ENCODE measurements around the gene RIN3. TPM values are rescaled to one million over a fixed set of nuclear protein-coding genes. Genes with fewer than 3 reads are reported as not detected.

RIN3 gene
- total RNA-seq, 1 experiment from 2014 or later: 2.6 TPM

DNA sequence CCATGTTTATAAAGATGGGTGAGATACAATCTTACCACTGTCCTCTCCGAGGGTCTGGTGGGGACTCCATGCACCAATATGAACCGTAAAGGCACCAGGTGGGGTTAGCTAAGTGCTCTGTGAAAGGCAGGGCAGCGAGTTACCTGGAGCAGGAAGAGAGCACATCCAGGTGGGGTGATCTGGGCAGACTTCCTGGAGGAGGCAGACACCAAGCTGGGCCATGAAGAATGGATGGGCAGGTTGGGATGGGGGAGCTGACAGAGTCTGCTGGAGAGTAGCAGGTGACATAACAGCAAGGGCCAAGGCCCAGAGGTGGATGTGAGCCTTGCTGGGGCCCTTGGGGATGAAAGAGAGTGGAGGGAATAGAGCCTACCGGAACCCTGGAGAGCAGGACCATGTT lies 45.9 kb downstream of the RIN3 start:
- in situ Hi-C loops (cut with HindIII; ENCODE audit: low pct_unique_long_range_greater_than_20kb, low sequenced_read_pairs): no loop called here

DNA sequence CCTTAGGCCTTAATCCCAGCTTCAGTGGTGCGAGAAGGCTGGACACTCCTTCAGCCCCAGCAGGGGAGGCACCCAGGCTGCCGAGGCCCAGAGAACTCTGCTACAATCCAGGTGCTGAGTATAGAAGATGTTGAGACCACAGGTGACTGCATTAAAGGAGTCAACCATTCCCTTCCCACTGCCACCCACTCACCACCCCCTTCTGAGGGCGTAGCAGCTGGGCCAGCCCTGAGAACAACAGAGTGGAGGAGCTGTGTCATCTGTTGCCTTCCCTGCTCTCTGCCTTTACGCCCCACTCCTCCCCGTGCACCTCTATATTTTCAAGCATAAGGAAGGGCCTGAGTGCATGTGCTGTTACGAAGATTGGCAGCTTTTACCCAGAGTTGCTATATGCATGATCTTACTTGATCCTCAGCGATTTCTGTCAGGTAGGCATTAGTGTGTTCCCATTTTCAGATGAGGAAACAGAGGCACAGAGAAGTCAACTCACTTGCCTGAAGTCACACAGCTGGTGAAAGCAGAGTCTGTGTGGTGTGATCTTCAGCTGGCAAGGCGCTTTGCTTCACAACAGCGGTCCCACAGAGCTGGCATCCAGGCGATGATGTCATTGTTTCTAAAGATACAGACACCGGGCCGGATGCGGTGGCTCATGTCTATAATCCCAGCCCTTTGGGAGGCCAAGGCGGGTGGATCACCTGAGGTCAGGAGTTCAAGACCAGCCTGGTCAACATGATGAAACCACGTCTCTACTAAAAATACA lies 46.7 kb downstream of the RIN3 start:
- DNase-seq (ENCODE audit: low read depth, low spot score): no peak

More for the DNA sequence above, 45.9 kb downstream of the RIN3 start:
- DNase-seq (ENCODE audit: low read depth, low spot score): no peak

GRCh38 chr14:92561906-92562479 lies 48.4 kb downstream of the RIN3 start:
- in situ Hi-C loops (cut with HindIII; ENCODE audit: low pct_unique_long_range_greater_than_20kb, low sequenced_read_pairs): no loop called here
- DNase-seq (ENCODE audit: low read depth, low spot score): no peak

More for the DNA sequence above, 46.7 kb downstream of the RIN3 start:
- in situ Hi-C loops (cut with HindIII; ENCODE audit: low pct_unique_long_range_greater_than_20kb, low sequenced_read_pairs): no loop called here

DNA sequence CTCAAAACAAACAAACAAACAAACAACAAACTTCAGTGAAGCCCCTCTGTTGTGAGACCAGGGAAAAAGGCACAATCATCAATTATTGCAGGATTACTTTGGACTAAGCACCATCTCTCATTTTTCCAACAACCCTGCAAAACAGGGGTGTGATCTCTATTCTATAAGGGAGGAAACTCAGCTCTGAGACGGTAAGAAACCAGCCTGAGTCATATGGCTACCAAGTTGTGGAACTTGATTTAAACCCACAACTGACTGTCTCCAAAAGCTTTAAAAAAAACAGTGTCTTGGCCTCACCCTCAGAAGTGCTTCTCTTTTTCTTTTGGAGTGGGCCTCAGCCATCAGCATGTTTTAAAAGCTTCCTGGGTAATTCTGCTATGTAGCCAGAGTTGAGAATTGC lies 49.8 kb downstream of the RIN3 start:
- DNase-seq (ENCODE audit: low read depth, low spot score): no peak
- in situ Hi-C loops (cut with HindIII; ENCODE audit: low pct_unique_long_range_greater_than_20kb, low sequenced_read_pairs): no loop called here

GRCh38 chr14:92563765-92564285 lies 50.2 kb downstream of the RIN3 start:
- DNase-seq (ENCODE audit: low read depth, low spot score): no peak
- in situ Hi-C loops (cut with HindIII; ENCODE audit: low pct_unique_long_range_greater_than_20kb, low sequenced_read_pairs): no loop called here

- no peak for DNase-seq (ENCODE audit: low read depth, low spot score)
- in situ Hi-C loops (cut with HindIII; ENCODE audit: low pct_unique_long_range_greater_than_20kb, low sequenced_read_pairs): no loop called here
Observed at GRCh38 chr14:92564344-92565039, 50.9 kb downstream of the RIN3 start.

- DNase-seq (ENCODE audit: low read depth, low spot score): no peak
- in situ Hi-C loops (cut with HindIII; ENCODE audit: low pct_unique_long_range_greater_than_20kb, low sequenced_read_pairs): no loop called here
Observed at GRCh38 chr14:92565040-92565717, 51.6 kb downstream of the RIN3 start.

DNA sequence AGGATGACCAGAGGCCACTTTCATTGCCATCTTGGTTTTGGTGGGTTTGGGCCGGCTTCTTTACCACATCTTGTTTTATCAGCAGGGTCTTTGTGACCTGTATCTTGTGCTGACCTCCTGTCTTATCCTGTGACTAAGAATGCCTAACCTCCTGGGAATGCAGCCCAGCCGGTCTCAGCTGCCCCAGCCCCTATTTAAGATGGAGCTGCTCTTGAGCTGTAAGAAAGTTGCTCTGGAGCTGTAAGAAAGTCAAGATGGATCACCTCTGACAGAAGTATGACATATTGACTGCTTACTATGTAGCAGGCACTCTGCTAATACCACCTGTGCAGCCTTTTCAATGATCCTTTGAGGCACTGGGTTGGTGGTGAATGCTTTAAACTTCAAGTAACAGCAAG lies 52.1 kb downstream of the RIN3 start:
- in situ Hi-C loops (cut with HindIII; ENCODE audit: low pct_unique_long_range_greater_than_20kb, low sequenced_read_pairs): no loop called here
- no peak for DNase-seq (ENCODE audit: low read depth, low spot score)

DNA sequence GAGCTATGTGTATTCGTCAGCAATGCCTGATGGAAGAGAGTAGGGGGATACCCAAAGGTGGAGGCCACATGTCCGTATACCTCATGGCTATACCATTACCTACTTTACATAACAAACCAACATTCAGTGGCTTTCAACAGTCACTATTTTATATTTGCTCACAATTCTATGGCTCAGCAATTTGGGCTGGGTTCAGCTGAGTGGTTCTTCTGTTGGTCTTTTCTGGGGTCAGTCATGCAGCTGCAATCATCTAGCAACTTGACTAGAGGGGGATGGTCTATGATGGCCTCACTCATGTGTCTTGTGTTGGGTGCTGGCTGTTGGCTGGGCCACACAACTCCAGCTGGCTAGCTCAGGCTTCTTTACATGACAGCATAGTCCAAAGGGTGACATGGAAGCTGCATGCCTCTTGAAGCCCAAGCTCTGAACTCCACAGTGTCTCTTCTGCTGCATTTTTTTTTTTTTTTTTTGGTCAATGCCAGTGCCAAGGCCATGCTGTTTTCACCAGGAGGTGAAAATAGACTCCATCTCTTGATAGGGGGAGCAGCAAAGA lies 53.7 kb downstream of the RIN3 start:
- in situ Hi-C loops (cut with HindIII; ENCODE audit: low pct_unique_long_range_greater_than_20kb, low sequenced_read_pairs): no loop called here
- DNase-seq (ENCODE audit: low read depth, low spot score): no peak

- in situ Hi-C loops (cut with HindIII; ENCODE audit: low pct_unique_long_range_greater_than_20kb, low sequenced_read_pairs): no loop called here
Observed at GRCh38 chr14:92568621-92569479, 55.3 kb downstream of the RIN3 start.

GRCh38 chr14:92570674-92571262 lies 57.2 kb downstream of the RIN3 start:
- in situ Hi-C loops (cut with HindIII; ENCODE audit: low pct_unique_long_range_greater_than_20kb, low sequenced_read_pairs): no loop called here
- DNase-seq (ENCODE audit: low read depth, low spot score): no peak

More at GRCh38 chr14:92568621-92569479, 55.3 kb downstream of the RIN3 start:
- no peak for DNase-seq (ENCODE audit: low read depth, low spot score)

GRCh38 chr14:92572050-92572449 lies 58.5 kb downstream of the RIN3 start:
- in situ Hi-C loops (cut with HindIII; ENCODE audit: low pct_unique_long_range_greater_than_20kb, low sequenced_read_pairs): no loop called here
- no peak for DNase-seq (ENCODE audit: low read depth, low spot score)

DNA sequence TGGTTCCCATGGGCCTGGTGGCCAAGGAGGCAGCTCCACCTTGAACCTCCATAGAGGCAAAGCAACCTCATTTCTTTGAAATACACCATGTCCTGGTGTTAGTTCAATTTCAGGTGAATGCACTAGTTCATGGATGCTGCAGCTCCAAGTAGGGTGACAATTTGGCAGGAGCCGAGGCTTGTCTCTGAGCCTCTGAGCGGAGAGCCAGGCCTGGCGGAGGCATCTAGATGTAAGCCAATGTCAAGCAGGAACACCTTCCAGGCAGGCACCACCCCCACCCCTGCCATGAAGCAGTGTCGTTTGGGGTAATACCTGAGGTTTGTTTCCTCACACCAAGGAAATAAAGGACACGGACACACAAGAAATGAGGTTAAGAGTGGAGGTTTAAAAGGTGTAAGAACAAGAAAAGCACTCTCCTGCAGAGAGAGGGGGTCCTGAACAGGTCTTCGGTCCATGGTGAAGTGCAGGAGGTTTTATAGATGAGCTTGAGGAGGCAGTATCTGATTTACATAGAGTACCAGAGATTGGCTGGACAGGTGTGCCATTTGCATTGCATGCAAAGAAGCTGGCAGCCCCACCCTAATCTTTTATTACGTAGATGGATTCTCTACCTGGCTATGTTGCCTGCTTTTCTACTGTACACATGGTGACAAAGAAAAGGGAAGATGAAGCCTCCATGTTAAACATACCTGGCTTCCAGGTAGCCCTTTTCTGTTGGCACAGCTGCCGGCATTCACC lies 60.3 kb downstream of the RIN3 start:
- DNase-seq (ENCODE audit: low read depth, low spot score): no peak
- in situ Hi-C loops (cut with HindIII; ENCODE audit: low pct_unique_long_range_greater_than_20kb, low sequenced_read_pairs): no loop called here

DNA sequence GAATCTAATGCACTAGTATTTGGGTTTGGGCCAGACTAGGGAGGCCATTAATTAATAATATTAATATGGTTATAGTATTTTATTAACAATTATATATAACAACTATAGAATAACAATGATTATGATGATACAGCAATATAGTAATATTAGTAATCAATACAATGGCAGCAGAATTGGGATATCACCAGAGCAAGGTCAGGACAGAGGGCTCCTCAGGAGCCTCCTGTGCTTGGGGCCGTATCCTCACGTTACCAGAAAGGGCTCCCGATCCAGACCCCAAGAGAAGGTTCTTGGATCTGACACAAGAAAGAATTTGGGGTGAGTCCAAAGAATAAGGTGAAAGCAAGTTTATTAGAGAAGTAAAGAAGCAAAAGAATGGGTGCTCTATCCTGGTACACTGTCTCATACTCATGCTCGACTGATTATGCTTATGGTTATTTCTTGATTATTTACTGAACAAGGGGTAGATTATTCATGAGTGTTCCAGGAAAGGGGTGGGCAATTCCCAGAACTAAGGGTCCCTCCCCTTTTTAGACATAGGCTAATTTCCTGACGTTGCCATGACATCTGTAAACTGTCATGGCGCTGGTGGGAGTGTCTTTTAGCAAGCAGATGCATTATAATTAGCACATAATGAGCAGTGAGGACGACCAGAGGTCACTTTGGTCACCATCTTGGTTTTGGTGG lies 61.6 kb downstream of the RIN3 start:
- in situ Hi-C loops (cut with HindIII; ENCODE audit: low pct_unique_long_range_greater_than_20kb, low sequenced_read_pairs): no loop called here
- DNase-seq (ENCODE audit: low read depth, low spot score): no peak

GRCh38 chr14:92575748-92576303 lies 62.2 kb downstream of the RIN3 start:
- no peak for DNase-seq (ENCODE audit: low read depth, low spot score)

More at GRCh38 chr14:92575748-92576303, 62.2 kb downstream of the RIN3 start:
- in situ Hi-C loops (cut with HindIII; ENCODE audit: low pct_unique_long_range_greater_than_20kb, low sequenced_read_pairs): no loop called here
